H9 (cell line): Measurements from ENCODE around the gene CEACAM16. TPM values are rescaled to one million over a fixed set of nuclear protein-coding genes. Genes with fewer than 3 reads are reported as not detected.

Source experiments
- DNase-seq: peaks from one replicate; pipeline ENCODE4 v3.0.0-alpha.2; 2017
- H2AFZ ChIP-seq: one replicate; pipeline ENCODE4 v1.6.1; 2013; ENCODE audit warnings: mild to moderate bottlenecking, low read length, control low read depth, moderate library complexity
- H2AK5ac ChIP-seq: 2 replicates; pipeline ENCODE4 v1.6.1; 2013; ENCODE audit warnings: low read length, control low read depth, mixed read lengths; ENCODE audit not compliant: insufficient read length
- H2BK120ac ChIP-seq: one replicate; pipeline ENCODE4 v1.6.1; 2013; ENCODE audit warnings: low read depth, mild to moderate bottlenecking, low read length, control low read depth, inconsistent platforms; ENCODE audit not compliant: poor library complexity, severe bottlenecking
- H2BK12ac ChIP-seq: 2 replicates; pipeline ENCODE4 v1.6.1; 2013; ENCODE audit warnings: low read length, control low read depth, mixed read lengths, low read depth; ENCODE audit not compliant: insufficient read length
- H2BK15ac ChIP-seq: 2 replicates; pipeline ENCODE4 v1.6.1; 2013; ENCODE audit warnings: low read depth, low read length, control low read depth
- H2BK20ac ChIP-seq: one replicate; pipeline ENCODE4 v1.6.1; 2013; ENCODE audit warnings: low read depth, mild to moderate bottlenecking, low read length, control low read depth, inconsistent platforms; ENCODE audit not compliant: poor library complexity, severe bottlenecking
- H2BK5ac ChIP-seq: 2 replicates; pipeline ENCODE4 v1.6.1; 2013; ENCODE audit warnings: low read length, control low read depth, mixed read lengths; ENCODE audit not compliant: insufficient read length
- H3K14ac ChIP-seq: 2 replicates; pipeline ENCODE4 v1.6.1; 2013; ENCODE audit warnings: low read length, control low read depth; ENCODE audit not compliant: insufficient read depth
- H3K18ac ChIP-seq: 2 replicates; pipeline ENCODE4 v1.6.1; 2013; ENCODE audit warnings: low read depth, mild to moderate bottlenecking, mixed read lengths, low read length, control low read depth; ENCODE audit not compliant: insufficient read length
- H3K23ac ChIP-seq: 2 replicates; pipeline ENCODE4 v1.6.1; 2013; ENCODE audit warnings: low read length, control low read depth, mixed read lengths, low read depth; ENCODE audit not compliant: insufficient read length
- H3K23me2 ChIP-seq: 2 replicates; pipeline ENCODE4 v1.6.1; 2013; ENCODE audit warnings: low read depth, mild to moderate bottlenecking, mixed read lengths, low read length, control low read depth; ENCODE audit not compliant: insufficient read length, poor library complexity, severe bottlenecking
- H3K27ac ChIP-seq: 2 replicates; pipeline ENCODE4 v1.5.1; 2013; ENCODE audit warnings: low read length, control low read depth, mixed read lengths, low read depth; ENCODE audit not compliant: insufficient read length
- H3K27me3 ChIP-seq: 2 replicates; pipeline ENCODE4 v1.6.1; 2013; ENCODE audit warnings: low read length, control low read depth, inconsistent platforms; ENCODE audit not compliant: insufficient read depth
- H3K4ac ChIP-seq: 2 replicates; pipeline ENCODE4 v1.6.1; 2013; ENCODE audit warnings: low read depth, mild to moderate bottlenecking, control low read depth, inconsistent platforms, low read length, moderate library complexity
- H3K4me1 ChIP-seq: 2 replicates; pipeline ENCODE4 v1.6.1; 2013; ENCODE audit warnings: low read length, control low read depth, inconsistent platforms; ENCODE audit not compliant: insufficient read depth
- H3K4me2 ChIP-seq: 2 replicates; pipeline ENCODE4 v1.6.1; 2013; ENCODE audit warnings: low read length, control low read depth, mixed read lengths; ENCODE audit not compliant: insufficient read length, insufficient read depth
- H3K56ac ChIP-seq: 2 replicates; pipeline ENCODE4 v1.6.1; 2013; ENCODE audit warnings: low read depth, mild to moderate bottlenecking, mixed read lengths, low read length, control low read depth; ENCODE audit not compliant: insufficient read length
- H3K79me1 ChIP-seq: 2 replicates; pipeline ENCODE4 v1.6.1; 2013; ENCODE audit warnings: low read depth, mild to moderate bottlenecking, moderate library complexity, low read length, control low read depth, inconsistent platforms; ENCODE audit not compliant: insufficient read depth, poor library complexity, severe bottlenecking
- H3K79me2 ChIP-seq: 2 replicates; pipeline ENCODE4 v1.6.1; 2013; ENCODE audit warnings: low read length, control low read depth, inconsistent platforms; ENCODE audit not compliant: insufficient read depth
- H3K9ac ChIP-seq: 2 replicates; pipeline ENCODE4 v1.6.1; 2013; ENCODE audit warnings: low read length, control low read depth, mixed read lengths; ENCODE audit not compliant: insufficient read length; ENCODE audit errors: extremely low read depth
- H3K9me3 ChIP-seq: one replicate; pipeline ENCODE4 v1.6.1; 2013; ENCODE audit warnings: low read depth, low read length, inconsistent platforms; ENCODE audit not compliant: control insufficient read depth
- H3T11ph ChIP-seq: one replicate; pipeline ENCODE4 v1.6.1; 2013; ENCODE audit warnings: mild to moderate bottlenecking, low read length, control low read depth, inconsistent platforms
- H4K20me1 ChIP-seq: one replicate; pipeline ENCODE4 v1.6.1; 2013; ENCODE audit not compliant: control insufficient read depth, insufficient read length, insufficient read depth
- H4K5ac ChIP-seq: 2 replicates; pipeline ENCODE4 v1.6.1; 2013; ENCODE audit warnings: low read depth, mild to moderate bottlenecking, mixed read lengths, low read length, control low read depth; ENCODE audit not compliant: insufficient read length
- H4K8ac ChIP-seq: replicated peaks from 2 replicates; pipeline ENCODE4 v1.6.1; 2013; ENCODE audit warnings: low read length, control low read depth, mixed read lengths, low read depth; ENCODE audit not compliant: insufficient read length
- H4K91ac ChIP-seq: 2 replicates; pipeline ENCODE4 v1.6.1; 2013; ENCODE audit warnings: low read depth, mild to moderate bottlenecking, moderate library complexity, mixed read lengths, low read length, control low read depth; ENCODE audit not compliant: insufficient read length
- H3K27ac Mint-ChIP-seq, 3 experiments: 2 replicates in 2 of 3; 3 replicates in 1 of 3; pipeline ENCODE4 v1.8.0; 2020 to 2021; ENCODE audit warnings: mixed read lengths in 3 of 3, mild to moderate bottlenecking in 1 of 3, moderate library complexity in 1 of 3
- H3K27me3 Mint-ChIP-seq: 2 replicates; pipeline ENCODE4 v1.8.0; 2021; ENCODE audit warnings: low read depth, mild to moderate bottlenecking, moderate library complexity, mixed read lengths
- H3K36me3 Mint-ChIP-seq, 3 experiments: 2 replicates in 2 of 3; 3 replicates in 1 of 3; pipeline ENCODE4 v1.8.0; 2020 to 2021; ENCODE audit warnings: low read depth in 3 of 3, mixed read lengths in 3 of 3; ENCODE audit not compliant: insufficient read depth in 1 of 3
- H3K4me1 Mint-ChIP-seq, 2 experiments: 2 replicates each; pipeline ENCODE4 v1.8.0; 2020; ENCODE audit warnings: mixed read lengths in 2 of 2
- H3K4me3 Mint-ChIP-seq, 2 experiments: 2 replicates in 1 of 2; 3 replicates in 1 of 2; pipeline ENCODE4 v1.8.0; 2020 to 2021; ENCODE audit warnings: mild to moderate bottlenecking in 2 of 2, mixed read lengths in 2 of 2, moderate library complexity in 1 of 2
- H3K9me3 Mint-ChIP-seq, 2 experiments: 2 replicates in 1 of 2; 3 replicates in 1 of 2; pipeline ENCODE4 v1.8.0; 2020; ENCODE audit warnings: mild to moderate bottlenecking in 2 of 2, mixed read lengths in 2 of 2, moderate library complexity in 1 of 2
- CTCF ChIP-seq: fragments of 200-600 bp; sonication (generic); conservative IDR thresholded peaks from 3 replicates; pipeline ENCODE4 v1.8.0; 2021; ENCODE audit warnings: antibody characterized with exemption, mild to moderate bottlenecking
- WGBS: extraction: QIAGEN DNeasy Blood & Tissue Kit; methylation state at CpG from one replicate; pipeline ENCODE4 v1.1.7; 2013; ENCODE audit warnings: missing lambda C conversion rate, low lambda C conversion rate, mixed read lengths; ENCODE audit not compliant: insufficient read length; ENCODE audit errors: extremely low coverage; 5-methylcytosine and 5-hydroxymethylcytosine counted together
- total RNA-seq: library from RNA; stranded (reverse); gene quantifications from 2 replicates; pipeline ENCODE4 v1.2.1, GENCODE V29; 2021

CEACAM16 gene
- total RNA-seq, 1 experiment from 2014 or later, result not detected

- Histone ChIP-seq H3T11ph (no peak overlapping the region), H3K79me1 (no peaks in the 10 kb centered on the region), H3K56ac (no peak overlapping the region), H2BK5ac (no peak overlapping the region), H2AK5ac (no peak overlapping the region), H4K5ac (no peak overlapping the region), H2BK12ac (no peak overlapping the region), H3K9me3 (no peaks in the 10 kb centered on the region), H3K9ac (no peak overlapping the region), H2BK15ac (no peak overlapping the region), H3K4ac (no peak overlapping the region), H3K4me2 (no peak overlapping the region), H3K18ac (no peak overlapping the region), H4K91ac (no peak overlapping the region), H4K20me1 (no peaks in the 10 kb centered on the region), H4K8ac (no peak overlapping the region), H3K23me2 (no peaks in the 10 kb centered on the region), H2BK120ac (no peak overlapping the region), H3K23ac (no peak overlapping the region), H2BK20ac (no peak overlapping the region), H3K14ac (no peak overlapping the region), H3K27me3 (no peaks in the 10 kb centered on the region; the same call in 1 of the 2 replicates), H3K27ac (no peak overlapping the region), H3K79me2 (no peaks in the 10 kb centered on the region), H2AFZ (no peak overlapping the region), H3K4me1 (no peaks in the 10 kb centered on the region; the same call in 1 of the 2 replicates)
- H3K36me3 Mint-ChIP-seq, result no peaks in the 10 kb centered on the region; a peak in 1 of 7 replicates
- peaks cover 11% of the 10 kb centered on the region for H3K27me3 Mint-ChIP-seq
- peaks cover 9% of the 10 kb centered on the region in 2 experiments; a peak in 3 of 4 replicates for H3K4me1 Mint-ChIP-seq
- H3K4me3 Mint-ChIP-seq, result no peak overlapping the region
- no CpG with 5 or more reads among the region's 10 CpGs for WGBS
- no peaks in the 10 kb centered on the region for H3K9me3 Mint-ChIP-seq
- DNase-seq, result no peak
- no peak for TF ChIP-seq CTCF
- H3K27ac Mint-ChIP-seq, result peak overlapping the region in 1 of 3 experiments; percentile 85; a peak in 3 of 7 replicates
Observed at GRCh38 chr19:44723299-44723951, 24.5 kb downstream of the CEACAM16 start.
